HEK293 (cell line): Measurements from ENCODE around the gene RPS23.
"Not testable (repeated sequence)": the region's sequence is repeated elsewhere in the genome, so short reads cannot be mapped to it uniquely, and the experiment has no call there.

Experiments
- CTCF ChIP-seq: fragments of 450-650 bp; formaldehyde crosslinking; IDR thresholded peaks from 2 replicates; pipeline ENCODE4 v1.5.1; 2016; ENCODE audit warnings: missing biosample characterization, missing genetic modification characterization
- MYNN ChIP-seq: fragments of 450-650 bp; formaldehyde crosslinking; IDR thresholded peaks from 2 replicates; pipeline ENCODE4 v1.5.1; 2016; ENCODE audit warnings: missing biosample characterization, missing genetic modification characterization, borderline replicate concordance
- PBX3 ChIP-seq: sonication (generic); formaldehyde crosslinking; IDR thresholded peaks from 2 replicates; pipeline ENCODE4 v1.8.1; 2022; ENCODE audit warnings: mild to moderate bottlenecking, moderate library complexity, missing genetic modification reagents
- REST ChIP-seq: fragments of 450-650 bp; formaldehyde crosslinking; IDR thresholded peaks from 2 replicates; pipeline ENCODE4 v1.5.1; 2016; ENCODE audit warnings: missing biosample characterization, missing genetic modification characterization
- SCRT2 ChIP-seq: fragments of 450-650 bp; formaldehyde crosslinking; IDR thresholded peaks from 2 replicates; pipeline ENCODE4 v1.5.1; 2016; ENCODE audit warnings: missing biosample characterization, missing genetic modification characterization
- ZBTB8A ChIP-seq: fragments of 450-650 bp; formaldehyde crosslinking; IDR thresholded peaks from 2 replicates; pipeline ENCODE4 v1.5.1; 2016; ENCODE audit warnings: missing biosample characterization, missing genetic modification characterization
- ZEB2 ChIP-seq: fragments of 450-650 bp; formaldehyde crosslinking; IDR thresholded peaks from 2 replicates; pipeline ENCODE4 v1.5.1; 2016; ENCODE audit warnings: missing biosample characterization, missing genetic modification characterization
- ZFP3 ChIP-seq: fragments of 450-650 bp; formaldehyde crosslinking; IDR thresholded peaks from 2 replicates; pipeline ENCODE4 v1.5.1; 2016; ENCODE audit warnings: low read depth, missing biosample characterization, missing genetic modification characterization
- ZNF10 ChIP-seq: fragments of 450-650 bp; formaldehyde crosslinking; IDR thresholded peaks from 2 replicates; pipeline ENCODE4 v1.5.1; 2017; ENCODE audit warnings: missing biosample characterization, missing genetic modification characterization
- ZNF292 ChIP-seq: fragments of 450-650 bp; formaldehyde crosslinking; IDR thresholded peaks from 2 replicates; pipeline ENCODE4 v1.5.1; 2016; ENCODE audit warnings: low read depth, missing biosample characterization, missing genetic modification characterization, borderline replicate concordance
- ZNF530 ChIP-seq: fragments of 450-650 bp; formaldehyde crosslinking; IDR thresholded peaks from 2 replicates; pipeline ENCODE4 v1.5.1; 2016; ENCODE audit warnings: low read depth, missing biosample characterization, missing genetic modification characterization
- ZNF692 ChIP-seq: fragments of 450-650 bp; formaldehyde crosslinking; IDR thresholded peaks from 2 replicates; pipeline ENCODE4 v1.5.1; 2016; ENCODE audit warnings: missing biosample characterization, missing genetic modification characterization
- ZNF768 ChIP-seq: fragments of 450-650 bp; formaldehyde crosslinking; IDR thresholded peaks from 2 replicates; pipeline ENCODE4 v1.5.1; 2018; ENCODE audit warnings: missing biosample characterization, mild to moderate bottlenecking, missing genetic modification characterization
- ZNF843 ChIP-seq: fragments of 450-650 bp; formaldehyde crosslinking; IDR thresholded peaks from 2 replicates; pipeline ENCODE4 v1.5.1; 2016; ENCODE audit warnings: missing biosample characterization, missing genetic modification characterization

GRCh38 chr5:82273426-82273825 is 4.7 kb downstream of the RPS23 start:
- not testable (repeated sequence) for TF ChIP-seq SCRT2 (tag by site-specific recombination); ZFP3; CTCF (tag by site-specific recombination); ZNF292 (tag by site-specific recombination); ZNF10 (tag by site-specific recombination); ZNF530 (tag by site-specific recombination); ZEB2; ZBTB8A (tag by site-specific recombination); PBX3; REST; ZNF768; ZNF843 (tag by site-specific recombination); MYNN (tag by site-specific recombination); ZNF692 (tag by site-specific recombination)
